Measurements from ENCODE around the gene PIEZO2.

The PIEZO2 gene

DNA sequence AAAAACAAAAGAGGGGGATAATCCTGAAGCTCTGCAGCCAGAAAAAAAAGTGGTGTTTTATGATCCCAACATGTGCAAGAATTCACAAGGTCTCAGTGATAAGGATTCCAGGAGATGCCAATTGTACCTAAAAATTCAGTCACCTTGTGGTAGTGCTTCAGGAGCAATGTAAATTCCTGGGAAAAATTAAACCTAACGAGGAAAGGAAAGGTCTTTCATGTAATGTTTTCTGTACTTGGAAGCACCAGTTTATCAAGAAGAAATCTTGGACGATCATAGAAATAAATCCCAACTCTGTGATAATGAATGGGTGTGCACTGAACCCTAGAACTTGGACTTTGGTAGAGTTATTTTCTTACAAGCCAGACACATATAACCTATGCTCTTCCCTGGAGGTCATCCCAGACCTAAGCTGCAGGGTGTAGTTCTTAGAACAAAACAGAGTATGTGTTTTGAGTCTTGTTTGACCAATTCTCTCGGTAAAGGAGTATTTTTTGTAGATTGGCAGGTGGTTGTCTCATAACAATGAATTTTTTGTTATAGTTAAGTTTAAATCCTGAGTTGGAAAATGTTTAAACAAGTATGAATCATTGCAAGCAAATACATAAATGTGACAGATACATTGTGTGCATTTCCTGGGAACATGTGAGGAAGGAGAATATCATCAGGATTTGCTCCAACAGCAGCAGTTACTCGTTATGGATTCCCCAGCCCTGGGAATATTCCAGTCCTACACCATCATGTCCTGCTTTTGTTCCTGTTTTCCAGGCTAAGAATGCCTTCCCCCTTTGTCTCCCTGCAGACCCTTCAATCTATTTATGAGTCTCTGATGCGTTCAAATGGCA is 399.0 kb downstream of the PIEZO2 start:
- Histone ChIP-seq H3K4me2 (ENCODE audit: low read depth, low read length, poor library complexity, severe bottlenecking) (no peak overlapping the region), H3K27me3 (ENCODE audit: low read length) (no peaks in the 10 kb centered on the region), H3K4me3 (ENCODE audit: insufficient read depth, low read length, poor library complexity, severe bottlenecking) (no peak overlapping the region), H3F3A (ENCODE audit: insufficient read depth) (no peaks in the 10 kb centered on the region), H2AFZ (ENCODE audit: low read depth, low read length, severe bottlenecking) (no peak overlapping the region), H4K20me1 (ENCODE audit: low read depth, low read length) (no peaks in the 10 kb centered on the region), H3K9me3 (ENCODE audit: insufficient read depth, low read length) (no peaks in the 10 kb centered on the region), H3K79me2 (ENCODE audit: insufficient read depth, low read length) (no peaks in the 10 kb centered on the region), H3K36me3 (ENCODE audit: low read length) (no peaks in the 10 kb centered on the region), H3K27ac (ENCODE audit: low read depth, low read length) (no peak overlapping the region), H3K9me2 (replicated peaks; ENCODE audit: insufficient read depth, low read length) (no peaks in the 10 kb centered on the region), H3K9ac (ENCODE audit: low read length) (no peak overlapping the region)
- TF ChIP-seq, protein P1, sequence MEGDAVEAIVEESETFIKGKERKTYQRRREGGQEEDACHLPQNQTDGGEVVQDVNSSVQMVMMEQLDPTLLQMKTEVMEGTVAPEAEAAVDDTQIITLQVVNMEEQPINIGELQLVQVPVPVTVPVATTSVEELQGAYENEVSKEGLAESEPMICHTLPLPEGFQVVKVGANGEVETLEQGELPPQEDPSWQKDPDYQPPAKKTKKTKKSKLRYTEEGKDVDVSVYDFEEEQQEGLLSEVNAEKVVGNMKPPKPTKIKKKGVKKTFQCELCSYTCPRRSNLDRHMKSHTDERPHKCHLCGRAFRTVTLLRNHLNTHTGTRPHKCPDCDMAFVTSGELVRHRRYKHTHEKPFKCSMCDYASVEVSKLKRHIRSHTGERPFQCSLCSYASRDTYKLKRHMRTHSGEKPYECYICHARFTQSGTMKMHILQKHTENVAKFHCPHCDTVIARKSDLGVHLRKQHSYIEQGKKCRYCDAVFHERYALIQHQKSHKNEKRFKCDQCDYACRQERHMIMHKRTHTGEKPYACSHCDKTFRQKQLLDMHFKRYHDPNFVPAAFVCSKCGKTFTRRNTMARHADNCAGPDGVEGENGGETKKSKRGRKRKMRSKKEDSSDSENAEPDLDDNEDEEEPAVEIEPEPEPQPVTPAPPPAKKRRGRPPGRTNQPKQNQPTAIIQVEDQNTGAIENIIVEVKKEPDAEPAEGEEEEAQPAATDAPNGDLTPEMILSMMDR (IDR thresholded peaks at IDR 0.05; ENCODE audit: insufficient read depth, low read length, poor library complexity, severe bottlenecking) = no peak
- TF ChIP-seq EZH2phosphoT487 (conservative IDR thresholded peaks at IDR 0.05; ENCODE audit: low read length) = no peak

DNA sequence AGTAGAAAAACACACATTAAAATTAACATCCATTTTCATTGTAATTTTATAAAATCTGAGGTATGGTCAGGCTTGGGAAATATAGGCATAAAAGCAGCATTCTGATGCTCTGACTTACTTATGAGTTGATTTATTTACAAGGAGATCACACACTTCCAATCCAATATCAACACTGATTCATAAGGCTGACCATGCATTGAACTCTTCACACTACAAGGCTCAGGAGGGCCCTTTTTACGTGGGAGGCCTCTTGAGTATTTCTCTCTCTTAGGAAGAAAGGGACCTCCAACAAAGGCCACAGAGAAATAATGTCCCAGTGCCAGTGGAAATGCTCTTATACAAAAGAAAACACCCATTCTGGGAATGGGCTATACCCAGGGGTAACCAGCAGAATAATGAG is 400.7 kb downstream of the PIEZO2 start:
- Histone ChIP-seq H3K36me3 (ENCODE audit: low read length) (no peaks in the 10 kb centered on the region), H3F3A (ENCODE audit: insufficient read depth) (no peaks in the 10 kb centered on the region), H3K9me3 (ENCODE audit: insufficient read depth, low read length) (no peaks in the 10 kb centered on the region), H4K20me1 (ENCODE audit: low read depth, low read length) (no peaks in the 10 kb centered on the region), H2AFZ (ENCODE audit: low read depth, low read length, severe bottlenecking) (no peak overlapping the region), H3K4me3 (ENCODE audit: insufficient read depth, low read length, poor library complexity, severe bottlenecking) (no peak overlapping the region), H3K79me2 (ENCODE audit: insufficient read depth, low read length) (no peaks in the 10 kb centered on the region), H3K4me2 (ENCODE audit: low read depth, low read length, poor library complexity, severe bottlenecking) (no peak overlapping the region), H3K27ac (ENCODE audit: low read depth, low read length) (no peak overlapping the region), H3K9me2 (replicated peaks; ENCODE audit: insufficient read depth, low read length) (no peaks in the 10 kb centered on the region), H3K27me3 (ENCODE audit: low read length) (no peaks in the 10 kb centered on the region), H3K9ac (ENCODE audit: low read length) (no peak overlapping the region)
- TF ChIP-seq, protein P1 (IDR thresholded peaks at IDR 0.05; ENCODE audit: insufficient read depth, low read length, poor library complexity, severe bottlenecking) = no peak
- TF ChIP-seq EZH2phosphoT487 (conservative IDR thresholded peaks at IDR 0.05; ENCODE audit: low read length) = no peak

- Histone ChIP-seq H4K20me1 (ENCODE audit: low read depth, low read length) (no peaks in the 10 kb centered on the region), H3K4me3 (ENCODE audit: insufficient read depth, low read length, poor library complexity, severe bottlenecking) (no peak overlapping the region), H2AFZ (ENCODE audit: low read depth, low read length, severe bottlenecking) (no peak overlapping the region), H3K9me2 (replicated peaks; ENCODE audit: insufficient read depth, low read length) (no peaks in the 10 kb centered on the region), H3K9me3 (ENCODE audit: insufficient read depth, low read length) (no peaks in the 10 kb centered on the region), H3K36me3 (ENCODE audit: low read length) (no peaks in the 10 kb centered on the region), H3K9ac (ENCODE audit: low read length) (no peak overlapping the region), H3F3A (ENCODE audit: insufficient read depth) (no peaks in the 10 kb centered on the region), H3K27me3 (ENCODE audit: low read length) (no peaks in the 10 kb centered on the region), H3K27ac (ENCODE audit: low read depth, low read length) (no peak overlapping the region), H3K4me2 (ENCODE audit: low read depth, low read length, poor library complexity, severe bottlenecking) (no peak overlapping the region), H3K79me2 (ENCODE audit: insufficient read depth, low read length) (no peaks in the 10 kb centered on the region)
- TF ChIP-seq EZH2phosphoT487 (conservative IDR thresholded peaks at IDR 0.05; ENCODE audit: low read length) = no peak
- TF ChIP-seq, protein P1 (IDR thresholded peaks at IDR 0.05; ENCODE audit: insufficient read depth, low read length, poor library complexity, severe bottlenecking) = no peak
These were observed 403.4 kb downstream of the PIEZO2 start for GRCh38 chr18:10745971-10746370.

Data from SU-DHL-6 (cell line).